ENCODE results near the gene TRPM3.

TRPM3 gene

GRCh38 chr9:70817311-70817710 is 304.1 kb downstream of the TRPM3 start:
- DNase-seq (no peak), ATAC-seq (no peak)

GRCh38 chr9:70816891-70817290 is 304.5 kb downstream of the TRPM3 start:
- ATAC-seq: no peak
- DNase-seq: no peak

DNA sequence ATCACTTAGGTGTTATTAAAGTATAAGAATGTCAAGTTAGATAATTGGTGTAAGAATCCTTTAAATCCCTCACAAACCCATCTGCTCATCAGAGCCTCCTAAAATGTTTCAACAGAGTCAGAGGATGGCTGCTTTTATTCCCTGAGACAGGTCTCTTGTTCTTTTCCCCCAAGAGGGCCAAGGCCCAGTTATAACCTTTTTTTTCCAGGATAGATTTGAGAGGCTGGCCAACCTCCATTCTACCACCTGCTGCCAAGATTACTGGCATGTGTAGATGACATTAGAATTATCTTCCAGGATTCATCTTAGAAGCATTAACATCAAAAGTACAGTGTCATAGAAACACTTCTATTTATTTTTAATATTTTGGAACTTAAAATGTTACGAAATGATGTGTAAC is 305.1 kb downstream of the TRPM3 start:
- DNase-seq: no peak
- no peak for ATAC-seq

- no peak for DNase-seq
These were observed 306.8 kb downstream of the TRPM3 start for GRCh38 chr9:70814597-70814996.

GRCh38 chr9:70813141-70813540 is 308.3 kb downstream of the TRPM3 start:
- DNase-seq: no peak
- no peak for ATAC-seq

More at GRCh38 chr9:70814597-70814996, 306.8 kb downstream of the TRPM3 start:
- ATAC-seq: no peak

DNA sequence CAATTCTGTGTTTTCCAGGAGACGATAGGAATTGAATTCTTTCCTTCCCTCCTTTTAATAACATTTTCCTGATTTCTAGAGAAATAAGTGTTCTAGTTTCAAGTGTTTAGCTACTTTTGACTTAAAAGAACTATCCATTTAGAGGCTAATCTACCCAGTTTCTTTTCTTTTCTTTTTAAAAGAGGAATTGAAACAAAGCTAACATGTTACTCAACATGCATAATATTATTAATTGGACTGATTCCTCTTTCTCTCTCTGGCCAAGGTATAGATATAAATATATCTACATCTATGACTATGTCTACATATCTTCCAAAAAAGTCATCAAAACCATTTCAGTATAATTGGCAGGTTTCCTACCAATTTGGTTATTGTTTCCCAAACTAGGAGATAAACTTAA is 309.8 kb downstream of the TRPM3 start:
- ATAC-seq: no peak
- no peak for DNase-seq

GRCh38 chr9:70806875-70807274 is 314.5 kb downstream of the TRPM3 start:
- DNase-seq: no peak
- no peak for ATAC-seq

DNA sequence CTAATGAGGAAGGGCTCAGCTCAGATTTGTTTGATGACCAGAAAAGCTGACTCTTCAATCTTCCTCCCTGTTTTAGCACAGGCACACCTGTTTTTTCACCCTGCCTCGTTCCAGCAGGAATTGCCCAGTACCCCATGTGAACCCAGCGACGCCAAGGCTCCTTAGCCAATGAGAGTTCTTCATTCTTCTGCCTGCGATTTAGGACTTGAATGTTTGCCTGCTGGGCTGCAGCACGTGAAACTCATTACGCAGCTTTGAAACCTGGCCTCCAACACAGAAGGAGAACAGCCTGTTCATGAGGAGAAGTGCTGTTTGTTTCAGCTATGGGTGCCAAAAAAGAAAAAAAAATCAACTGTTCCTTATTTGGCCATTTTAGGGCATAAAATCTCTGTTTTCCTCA is 315.5 kb downstream of the TRPM3 start:
- no peak for ATAC-seq
- no peak for DNase-seq

DNA sequence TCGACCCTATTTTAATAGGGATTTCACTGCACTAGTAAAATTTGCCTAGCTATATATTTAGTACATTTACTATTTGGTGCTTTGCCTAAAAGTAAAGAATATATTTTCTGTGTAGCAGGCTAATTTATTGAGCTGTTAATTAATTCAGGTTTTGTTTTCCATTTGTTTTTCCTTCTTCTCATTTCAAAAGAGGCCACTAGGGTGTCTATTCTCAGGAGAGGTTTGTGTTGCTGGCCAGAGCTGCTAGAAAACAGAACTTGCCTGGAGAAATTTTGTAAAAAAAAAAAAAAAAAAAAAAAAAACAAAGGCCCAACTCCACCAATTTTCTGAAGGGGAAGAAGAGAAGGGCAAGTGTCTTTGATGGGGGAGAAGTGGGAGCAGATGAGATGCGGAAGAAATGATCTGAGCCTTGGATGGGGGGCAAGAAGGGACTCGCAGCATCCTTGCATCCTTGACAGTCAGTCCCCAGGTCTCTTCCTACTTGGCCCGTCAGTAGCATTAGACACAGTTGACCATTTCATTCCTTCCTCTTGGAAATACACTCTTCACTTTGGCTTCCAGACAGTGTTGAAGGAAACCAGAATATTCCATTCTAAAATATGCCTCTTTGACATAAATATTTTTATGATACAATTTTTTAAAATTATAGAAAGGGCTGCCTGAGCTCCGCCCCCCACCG is 318.5 kb downstream of the TRPM3 start:
- DNase-seq: no peak
- no peak for ATAC-seq

DNA sequence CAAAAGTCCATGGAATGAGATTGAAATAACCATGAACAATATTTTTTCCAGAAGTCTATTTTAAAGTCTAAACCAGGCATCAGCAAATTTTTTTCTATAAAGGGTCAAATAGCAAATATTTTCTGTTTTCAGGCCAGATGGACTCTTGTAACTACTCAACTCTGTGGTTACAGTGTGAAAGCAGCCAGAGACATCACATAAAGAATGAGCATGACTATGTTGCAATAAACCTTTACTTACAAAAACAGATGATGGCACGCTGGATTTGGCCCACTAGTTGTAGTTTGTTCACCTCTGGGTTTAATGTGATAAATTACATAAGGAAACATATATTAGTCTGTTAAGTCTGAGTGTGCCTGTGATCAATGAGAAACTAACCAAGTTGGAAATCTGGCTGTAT is 319.2 kb downstream of the TRPM3 start:
- no peak for DNase-seq
- no peak for ATAC-seq

DNA sequence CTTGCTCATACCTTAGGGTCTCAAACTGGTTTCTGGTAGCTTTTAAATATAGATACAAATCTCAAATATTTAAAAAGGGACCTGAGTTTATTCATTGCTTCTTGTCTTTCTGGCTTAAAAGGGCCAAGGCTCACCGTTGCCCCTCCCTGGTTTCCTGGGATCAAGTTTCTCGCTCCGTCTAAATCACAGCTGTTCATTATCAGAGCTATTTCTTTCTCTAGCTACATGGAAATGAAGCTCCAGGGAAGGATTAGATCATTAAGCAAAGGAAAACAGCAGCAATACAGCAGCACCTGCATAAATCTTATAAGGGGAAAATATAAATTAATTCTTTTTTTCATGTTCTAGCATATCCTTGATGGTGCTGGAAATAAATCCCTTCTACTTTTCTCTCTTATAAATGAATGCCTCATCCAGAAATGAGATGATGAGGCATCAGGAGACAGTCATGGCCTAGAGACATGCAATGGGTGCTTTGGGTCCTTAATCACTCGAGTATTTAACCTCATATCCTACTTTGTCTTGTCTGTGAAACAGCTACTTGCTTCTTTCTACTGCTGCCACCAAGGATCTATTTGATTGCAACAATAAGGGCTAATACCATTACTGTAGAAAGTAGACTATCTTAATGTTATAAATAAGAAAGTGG is 320.1 kb downstream of the TRPM3 start:
- no peak for DNase-seq
- ATAC-seq: no peak

- ATAC-seq: no peak
These were observed 323.4 kb downstream of the TRPM3 start for GRCh38 chr9:70798018-70798417.

DNA sequence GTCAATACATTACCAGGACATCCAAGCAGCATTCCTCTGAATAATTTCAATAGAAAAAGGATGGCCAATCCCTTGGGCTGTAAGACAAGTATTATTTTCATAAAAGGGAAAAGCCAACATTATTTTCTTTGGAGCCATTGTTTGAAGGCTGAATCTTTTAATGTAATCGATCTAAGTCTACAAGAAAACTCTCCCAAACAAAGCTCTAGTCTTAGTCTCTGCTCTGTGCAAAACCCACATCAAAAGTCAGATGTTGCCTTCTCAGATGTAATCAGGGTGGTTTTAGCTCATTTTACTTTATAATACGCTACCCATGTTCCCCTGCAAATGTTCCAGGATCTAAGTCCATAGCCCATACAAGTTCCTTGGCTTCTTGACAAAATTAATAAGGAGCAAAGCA is 325.6 kb downstream of the TRPM3 start:
- DNase-seq (no peak), ATAC-seq (no peak)

More at GRCh38 chr9:70798018-70798417, 323.4 kb downstream of the TRPM3 start:
- DNase-seq: no peak

GRCh38 chr9:70792796-70793195 is 328.6 kb downstream of the TRPM3 start:
- DNase-seq (no peak), ATAC-seq (no peak)

DNA sequence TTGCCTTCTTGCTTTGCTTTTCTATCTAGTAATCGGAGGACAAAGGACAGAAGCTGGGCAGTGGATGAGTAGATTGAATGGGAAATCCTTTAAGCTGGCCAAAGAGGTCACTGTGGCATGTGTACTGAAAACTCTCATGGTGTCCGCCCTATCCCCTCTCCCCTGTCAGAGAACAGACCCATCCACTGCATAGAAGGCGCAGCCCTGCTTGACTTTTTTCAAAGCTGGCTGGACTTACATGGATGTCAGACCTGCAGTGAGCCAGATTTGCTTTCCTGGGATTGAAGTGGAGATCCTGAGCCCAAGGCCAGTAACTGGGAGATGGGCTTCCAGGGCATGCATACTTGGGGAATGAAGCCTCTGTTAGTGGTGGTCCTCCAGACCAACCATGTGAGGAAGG is 329.5 kb downstream of the TRPM3 start:
- DNase-seq (no peak), ATAC-seq (no peak)

GRCh38 chr9:70789086-70789485 is 332.3 kb downstream of the TRPM3 start:
- no peak for DNase-seq
- ATAC-seq: no peak

DNA sequence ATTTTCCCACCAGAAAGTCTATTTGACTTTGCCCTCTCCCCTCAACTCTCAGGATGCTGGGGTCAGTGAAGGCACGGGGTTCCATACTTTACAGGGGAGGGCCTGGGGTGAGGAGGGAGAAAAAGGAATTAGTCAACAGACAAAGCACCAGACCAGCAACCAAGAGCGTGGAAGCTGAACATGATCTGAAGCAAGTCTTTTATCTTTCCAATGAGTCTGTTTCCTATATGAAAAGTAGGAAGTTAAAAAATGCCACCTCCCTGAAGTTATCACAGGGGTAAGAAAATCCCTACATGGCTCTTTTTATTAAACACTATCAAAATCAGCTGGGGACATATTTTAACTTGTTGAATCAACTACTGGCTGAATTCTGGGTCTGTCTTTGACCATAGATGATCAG is 337.0 kb downstream of the TRPM3 start:
- no peak for DNase-seq
- no peak for ATAC-seq

DNA sequence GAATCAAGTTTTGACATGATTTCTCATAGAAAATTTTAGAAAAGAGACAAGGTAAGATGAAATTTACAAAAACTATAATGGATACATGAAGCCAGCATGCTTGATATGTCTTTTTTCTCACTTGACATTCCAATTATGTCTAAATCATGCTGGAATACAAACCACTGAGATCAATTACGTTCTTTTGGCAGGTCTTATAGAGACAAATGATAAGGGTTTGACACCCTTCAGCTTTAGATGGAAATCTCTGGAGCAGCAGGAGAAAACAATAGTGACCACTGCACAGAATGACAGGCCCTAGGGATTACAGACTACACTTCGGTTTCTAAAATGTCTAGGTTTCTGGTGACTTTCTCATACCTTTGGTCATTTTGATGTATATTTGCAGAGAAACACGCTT is 342.9 kb downstream of the TRPM3 start:
- ATAC-seq: no peak
- DNase-seq: no peak

- ATAC-seq (no peak), DNase-seq (no peak)
These were observed 347.8 kb downstream of the TRPM3 start for GRCh38 chr9:70773579-70773978.

DNA sequence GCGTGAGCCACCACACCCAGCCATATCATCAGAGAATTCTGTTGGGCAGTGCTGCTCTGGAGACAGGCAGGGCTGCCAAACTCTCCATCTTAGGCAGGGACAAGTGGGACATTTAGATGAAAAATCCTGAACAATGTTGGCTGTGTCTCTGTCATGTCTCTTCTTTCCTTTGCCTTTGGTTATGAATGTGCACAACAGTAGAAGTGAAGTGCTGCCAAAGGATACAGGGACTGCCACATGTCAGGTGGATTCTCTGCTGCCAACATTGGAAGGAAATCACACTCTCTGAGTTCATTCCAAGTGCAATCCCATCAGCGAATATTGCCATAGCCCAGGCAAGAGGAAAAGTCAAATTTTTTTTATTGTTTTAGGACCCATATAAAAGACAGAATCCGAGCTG is 348.8 kb downstream of the TRPM3 start:
- DNase-seq: no peak
- no peak for ATAC-seq

- no peak for ATAC-seq
- no peak for DNase-seq
These were observed 355.5 kb downstream of the TRPM3 start for GRCh38 chr9:70765946-70766345.

DNA sequence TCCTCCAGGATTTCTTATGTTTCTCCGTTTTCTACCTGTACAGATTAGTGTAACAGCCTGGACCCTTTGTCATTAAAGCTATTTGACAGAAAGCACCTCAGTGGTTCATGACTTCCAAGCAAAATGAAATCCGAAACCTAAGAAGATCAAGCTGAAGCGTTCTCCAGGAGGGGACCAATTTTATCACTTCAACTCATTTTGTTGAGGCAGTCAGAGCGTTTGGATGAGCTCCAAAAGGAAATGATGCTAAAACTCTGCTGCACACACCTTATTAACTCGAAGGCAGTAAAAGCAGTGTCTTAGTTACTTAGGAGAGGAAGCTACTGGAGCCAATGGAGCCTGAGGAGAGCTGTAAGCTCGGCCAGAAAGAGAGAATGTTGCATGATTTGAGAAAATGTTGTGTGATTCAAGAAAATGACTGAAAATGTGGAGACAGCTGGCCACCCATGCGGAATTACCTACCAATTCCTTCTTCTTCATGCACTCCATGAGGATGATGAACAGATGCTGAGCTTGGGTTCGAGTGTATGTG is 360.2 kb downstream of the TRPM3 start:
- DNase-seq: no peak

GRCh38 chr9:70760228-70760627 is 361.2 kb downstream of the TRPM3 start:
- DNase-seq: no peak
- ATAC-seq: no peak

More for the DNA sequence above, 360.2 kb downstream of the TRPM3 start:
- no peak for ATAC-seq

DNA sequence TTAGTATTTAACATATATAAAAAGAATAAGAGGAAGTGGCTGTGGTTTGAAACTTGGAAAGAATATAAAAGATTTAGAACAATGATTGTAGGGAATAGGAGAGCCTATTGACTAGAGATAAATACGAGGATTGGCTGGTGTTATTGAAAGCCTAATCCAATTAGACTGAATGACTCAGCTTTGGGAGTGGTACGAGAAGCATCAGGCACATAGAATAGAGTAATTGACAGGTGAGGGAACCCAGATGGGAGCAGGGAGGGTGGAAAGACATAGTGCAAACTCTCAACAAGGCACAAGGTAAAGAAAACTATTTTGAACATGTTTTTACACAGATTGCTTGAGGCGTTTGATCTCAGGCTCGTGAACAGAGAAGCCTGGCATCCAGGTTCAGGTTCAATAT is 368.1 kb downstream of the TRPM3 start:
- no peak for DNase-seq
- no peak for ATAC-seq
